PC-9 (cell line): ENCODE results near the gene IL20. TPM values are rescaled to one million over a fixed set of nuclear protein-coding genes. Genes with fewer than 3 reads are reported as not detected.

ENCODE experiments used
- BruUV-seq: library from RNA; stranded (reverse); fragments of 400-500 nt; replicated peaks from 2 replicates; lab custom pipeline; 2021; lab: Mats Ljungman, UMichigan
- CTCF ChIA-PET: fragments of 300-600 bp; sonication (Branson Sonifier 250); formaldehyde crosslinking; loops from one replicate; lab custom pipeline; 2022; ENCODE audit warnings: antibody characterized with exemption; lab: Charles Lee
- POLR2A ChIA-PET: fragments of 300-600 bp; sonication (Branson Sonifier 250); formaldehyde crosslinking; loops from one replicate; lab custom pipeline; 2022; ENCODE audit warnings: antibody characterized with exemption; ENCODE audit not compliant: unreplicated experiment; lab: Charles Lee
- DNase-seq, 2 experiments: peaks; one replicate each; pipeline versions ENCODE4 v3.0.0 to v3.0.0-alpha.2; 2015 to 2022; ENCODE audit warnings: mixed read lengths in 1 of 2
- H2AFZ ChIP-seq: fragments of 200-600 bp; sonication (generic); 2 replicates; pipeline ENCODE4 v1.8.1; 2017; ENCODE audit warnings: antibody characterized with exemption
- H3F3A ChIP-seq: fragments of 200-600 bp; sonication (generic); 2 replicates; pipeline ENCODE4 v1.8.1; 2017; ENCODE audit warnings: antibody characterized with exemption, mild to moderate bottlenecking, low read depth; ENCODE audit not compliant: insufficient read depth
- H3K27ac ChIP-seq: fragments of 200-600 bp; sonication (generic); 2 replicates; pipeline ENCODE4 v1.6.1; 2016; ENCODE audit warnings: mixed run types
- H3K27me3 ChIP-seq: fragments of 200-600 bp; sonication (generic); 2 replicates; pipeline ENCODE4 v1.6.1; 2016; ENCODE audit warnings: low read depth, mixed run types; ENCODE audit not compliant: insufficient read depth
- H3K36me3 ChIP-seq: fragments of 200-600 bp; sonication (generic); 2 replicates; pipeline ENCODE4 v1.6.1; 2016; ENCODE audit warnings: low read depth, mixed run types
- H3K4me1 ChIP-seq: fragments of 200-600 bp; sonication (generic); replicated peaks from 2 replicates; pipeline ENCODE4 v1.6.1; 2016; ENCODE audit warnings: mixed run types; ENCODE audit not compliant: insufficient read depth
- H3K4me2 ChIP-seq: fragments of 200-600 bp; sonication (generic); 2 replicates; pipeline ENCODE4 v1.6.1; 2017; ENCODE audit warnings: mixed run types
- H3K4me3 ChIP-seq: fragments of 200-600 bp; sonication (generic); 2 replicates; pipeline ENCODE4 v1.6.1; 2016; ENCODE audit warnings: mixed run types
- H3K79me2 ChIP-seq: fragments of 200-600 bp; sonication (generic); 2 replicates; pipeline ENCODE4 v1.6.1; 2017; ENCODE audit warnings: low read depth, mixed run types
- H3K9me2 ChIP-seq: fragments of 200-600 bp; sonication (generic); 2 replicates; pipeline ENCODE4 v1.8.1; 2017; ENCODE audit warnings: mild to moderate bottlenecking; ENCODE audit not compliant: insufficient read depth
- H3K9me3 ChIP-seq: fragments of 200-600 bp; sonication (generic); 2 replicates; pipeline ENCODE4 v1.8.1; 2016; ENCODE audit warnings: low read depth; ENCODE audit not compliant: insufficient read depth
- H4K20me1 ChIP-seq: fragments of 200-600 bp; sonication (generic); 2 replicates; pipeline ENCODE4 v1.8.1; 2017; ENCODE audit not compliant: insufficient read depth
- EZH2 ChIP-seq: fragments of 200-600 bp; sonication (generic); IDR thresholded peaks from 2 replicates; pipeline ENCODE4 v1.8.0; 2017; ENCODE audit warnings: antibody characterized with exemption, low read depth
- intact Hi-C: fragments of 100-400 bp; cut with micrococcal nuclease; formaldehyde crosslinking; loops from one replicate; pipeline ENCODE4 v1.10.0; 2022; ENCODE audit not compliant: unreplicated experiment
- total RNA-seq: library from RNA; stranded (reverse); gene quantifications from 2 replicates; pipeline ENCODE4 v1.2.3, GENCODE V29; 2021
- TF ChIP-seq, protein P1 (sequence below): fragments of 200-600 bp; sonication (generic); conservative IDR thresholded peaks from 2 replicates; pipeline ENCODE4 v1.6.1; 2017; ENCODE audit warnings: mixed run types, antibody characterized with exemption, mild to moderate bottlenecking, moderate library complexity

Gene IL20
- total RNA-seq, 1 experiment from 2014 or later = not detected

GRCh38 chr1:206868264-206868663 is 2.8 kb downstream of the IL20 start:
- H3K27me3 ChIP-seq = peaks cover 21% of the 10 kb centered on the region; the same call in 1 of the 2 replicates
- H4K20me1 ChIP-seq = no peaks in the 10 kb centered on the region
- H2AFZ ChIP-seq = no peak overlapping the region
- H3F3A ChIP-seq = no peaks in the 10 kb centered on the region
- no TSS peak for BruUV-seq
- no peak overlapping the region for H3K27ac ChIP-seq
- ChIA-PET CTCF (no interaction called here), POLR2A (no interaction called here)
- no peaks in the 10 kb centered on the region for H3K79me2 ChIP-seq
- no peak for TF ChIP-seq EZH2
- TF ChIP-seq, protein P1, sequence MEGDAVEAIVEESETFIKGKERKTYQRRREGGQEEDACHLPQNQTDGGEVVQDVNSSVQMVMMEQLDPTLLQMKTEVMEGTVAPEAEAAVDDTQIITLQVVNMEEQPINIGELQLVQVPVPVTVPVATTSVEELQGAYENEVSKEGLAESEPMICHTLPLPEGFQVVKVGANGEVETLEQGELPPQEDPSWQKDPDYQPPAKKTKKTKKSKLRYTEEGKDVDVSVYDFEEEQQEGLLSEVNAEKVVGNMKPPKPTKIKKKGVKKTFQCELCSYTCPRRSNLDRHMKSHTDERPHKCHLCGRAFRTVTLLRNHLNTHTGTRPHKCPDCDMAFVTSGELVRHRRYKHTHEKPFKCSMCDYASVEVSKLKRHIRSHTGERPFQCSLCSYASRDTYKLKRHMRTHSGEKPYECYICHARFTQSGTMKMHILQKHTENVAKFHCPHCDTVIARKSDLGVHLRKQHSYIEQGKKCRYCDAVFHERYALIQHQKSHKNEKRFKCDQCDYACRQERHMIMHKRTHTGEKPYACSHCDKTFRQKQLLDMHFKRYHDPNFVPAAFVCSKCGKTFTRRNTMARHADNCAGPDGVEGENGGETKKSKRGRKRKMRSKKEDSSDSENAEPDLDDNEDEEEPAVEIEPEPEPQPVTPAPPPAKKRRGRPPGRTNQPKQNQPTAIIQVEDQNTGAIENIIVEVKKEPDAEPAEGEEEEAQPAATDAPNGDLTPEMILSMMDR = no peak
- H3K4me1 ChIP-seq = no peaks in the 10 kb centered on the region
- no peak overlapping the region for H3K4me3 ChIP-seq
- no peak for DNase-seq
- intact Hi-C loops = no loop called here
- H3K36me3 ChIP-seq = no peaks in the 10 kb centered on the region
- no peak overlapping the region for H3K4me2 ChIP-seq
- H3K9me2 ChIP-seq = no peaks in the 10 kb centered on the region
- 0 out of 2 replicates have a peak, but pooled peaks cover 3% of the 10 kb centered on the region for H3K9me3 ChIP-seq

DNA sequence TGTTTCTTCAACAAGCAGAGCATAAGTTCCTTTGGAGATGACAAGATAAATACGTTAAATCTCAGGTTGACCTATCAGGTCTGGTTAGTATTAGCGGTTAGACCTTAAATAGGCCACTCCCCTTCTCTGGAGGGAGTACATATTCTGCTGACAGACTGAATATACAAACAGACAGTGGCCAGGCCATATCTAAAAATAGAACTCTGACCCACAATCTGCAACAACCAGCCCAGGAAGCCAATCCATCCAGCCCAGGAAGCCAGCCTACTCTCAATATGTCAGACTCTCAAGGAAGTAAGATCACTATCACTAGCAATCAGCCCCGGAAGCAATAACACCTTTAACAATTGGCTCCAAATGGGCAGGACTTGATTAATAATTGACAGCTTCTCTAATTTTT is 6.7 kb downstream of the IL20 start:
- CTCF ChIA-PET = interaction anchor here (0.9 kb wide), 1 partner anchor 62 kb away, joined by 3 read pairs; no protein-coding TSS in a partner anchor

DNA sequence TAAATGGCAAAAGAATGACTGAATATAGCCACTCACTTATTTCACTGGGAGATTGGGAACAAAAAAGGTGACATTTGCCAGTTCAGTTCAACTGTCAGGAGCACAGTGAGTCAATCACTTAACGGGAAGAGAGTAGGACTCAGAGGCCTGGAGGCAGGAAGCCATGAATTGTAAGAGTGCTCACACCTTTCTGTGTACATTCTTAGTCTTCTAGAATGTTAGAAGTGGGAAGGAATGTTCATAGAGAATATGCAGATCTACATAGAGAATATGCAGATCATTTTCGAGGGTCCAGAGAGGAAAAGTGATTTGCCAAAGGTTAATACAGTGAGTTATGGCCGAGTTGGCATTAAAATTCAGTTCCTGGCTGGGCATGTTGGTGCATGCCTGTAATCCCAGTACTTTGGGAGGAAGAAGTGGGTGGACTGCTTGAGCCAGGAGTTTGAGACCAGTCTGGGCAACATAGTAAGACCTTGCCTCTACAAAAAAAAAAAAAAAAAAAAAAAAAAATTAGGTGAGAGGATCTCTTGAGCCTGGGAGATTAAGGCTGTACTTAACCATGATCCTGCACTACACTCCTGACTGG is 8.3 kb downstream of the IL20 start:
- Histone ChIP-seq H3K4me2 (no peak overlapping the region), H3K9me3 (peaks cover 24% of the 10 kb centered on the region; the same call in 1 of the 2 replicates), H4K20me1 (no peaks in the 10 kb centered on the region), H3K27me3 (no peaks in the 10 kb centered on the region), H2AFZ (no peak overlapping the region), H3K9me2 (no peaks in the 10 kb centered on the region), H3K36me3 (no peaks in the 10 kb centered on the region), H3K27ac (no peak overlapping the region), H3K4me3 (no peak overlapping the region), H3F3A (no peaks in the 10 kb centered on the region), H3K4me1 (no peaks in the 10 kb centered on the region), H3K79me2 (no peaks in the 10 kb centered on the region)
- ChIA-PET POLR2A (interaction anchor here (0.8 kb wide), 1 partner anchor 9 kb away, joined by 5 read pairs; no protein-coding TSS in a partner anchor), CTCF (no interaction called here)
- DNase-seq = no peak
- no peak for TF ChIP-seq EZH2
- TF ChIP-seq, protein P1 = no peak
- BruUV-seq = no TSS peak
- intact Hi-C loops = no loop called here

More for the DNA sequence above, 6.7 kb downstream of the IL20 start:
- H3K4me3 ChIP-seq = no peak overlapping the region
- BruUV-seq = no TSS peak
- no peak for DNase-seq
- H3K36me3 ChIP-seq = no peaks in the 10 kb centered on the region
- TF ChIP-seq EZH2 = no peak
- TF ChIP-seq, protein P1 = no peak
- H3K9me3 ChIP-seq = peaks cover 12% of the 10 kb centered on the region; the same call in 1 of the 2 replicates
- no peak overlapping the region for H2AFZ ChIP-seq
- no peak overlapping the region for H3K27ac ChIP-seq
- no peaks in the 10 kb centered on the region for H3K79me2 ChIP-seq
- no peaks in the 10 kb centered on the region for H3K9me2 ChIP-seq
- H3K4me2 ChIP-seq = no peak overlapping the region
- no peaks in the 10 kb centered on the region for H4K20me1 ChIP-seq
- no peaks in the 10 kb centered on the region for H3K4me1 ChIP-seq
- peaks cover 6% of the 10 kb centered on the region; the same call in 1 of the 2 replicates for H3K27me3 ChIP-seq
- no peaks in the 10 kb centered on the region for H3F3A ChIP-seq
- intact Hi-C loops = no loop called here
- POLR2A ChIA-PET = interaction anchor here (0.6 kb wide), 1 partner anchor 34 kb away, joined by 3 read pairs; no protein-coding TSS in a partner anchor
